ENCODE results near the gene THYN1. TPM values are rescaled to one million over a fixed set of nuclear protein-coding genes. Genes with fewer than 3 reads are reported as not detected.

Gene THYN1
- total RNA-seq, 2 experiments from 2014 or later: 25.7 to 26.0 TPM

- ATAC-seq (ENCODE audit: poor library complexity): no peak
- ChIA-PET POLR2A (interaction anchor here (1.9 kb wide), 1 partner anchor 15 kb away, joined by 7 read pairs; the partner anchor contains the start of gene GLB1L3), CTCF (interaction anchor here (3.2 kb wide), 1 partner anchor 14 kb away, joined by 23 read pairs; the partner anchor contains the start of gene GLB1L3)
- Mint-ChIP-seq H3K27ac (no peak overlapping the region), H3K4me3 (no peak overlapping the region), H3K27me3 (no peaks in the 10 kb centered on the region), H3K4me1 (ENCODE audit: low read depth) (no peaks in the 10 kb centered on the region), H3K36me3 (ENCODE audit: low read depth) (peaks cover 61% of the 10 kb centered on the region), H3K9me3 (no peaks in the 10 kb centered on the region)
- intact Hi-C loops (cut with DNase I, micrococcal nuclease): no loop called here
- TF ChIP-seq CTCF (IDR thresholded peaks at IDR 0.05): no peak
- H3K27ac ChIP-seq (ENCODE audit: low read depth in 1 of 2, low read length in 2 of 2): no peak overlapping the region
- H3K36me3 ChIP-seq (ENCODE audit: insufficient read depth, low read length): peaks cover 54% of the 10 kb centered on the region
- no peak overlapping the region for H3K4me3 ChIP-seq (ENCODE audit: low read length)
- H3K9me3 ChIP-seq (ENCODE audit: control insufficient read depth in 1 of 2, insufficient read depth in 1 of 2, low read length in 2 of 2): no peaks in the 10 kb centered on the region
- no peak for DNase-seq
- H3K27me3 ChIP-seq (ENCODE audit: control insufficient read depth in 1 of 2, insufficient read depth in 2 of 2, low read length in 2 of 2): no peaks in the 10 kb centered on the region
- no peaks in the 10 kb centered on the region for H3K4me1 ChIP-seq (ENCODE audit: insufficient read depth, low read length)
These were observed 7.8 kb upstream of the THYN1 start for GRCh38 chr11:134260983-134261382.

GRCh38 chr11:134260503-134260902 lies 7.4 kb upstream of the THYN1 start:
- no peaks in the 10 kb centered on the region for H3K27me3 Mint-ChIP-seq
- Histone ChIP-seq H3K4me1 (ENCODE audit: insufficient read depth, low read length) (no peaks in the 10 kb centered on the region), H3K36me3 (ENCODE audit: insufficient read depth, low read length) (peaks cover 54% of the 10 kb centered on the region), H3K4me3 (ENCODE audit: low read length) (no peak overlapping the region), H3K27me3 (ENCODE audit: control insufficient read depth in 1 of 2, insufficient read depth in 2 of 2, low read length in 2 of 2) (no peaks in the 10 kb centered on the region), H3K27ac (ENCODE audit: low read depth in 1 of 2, low read length in 2 of 2) (no peak overlapping the region), H3K9me3 (ENCODE audit: control insufficient read depth in 1 of 2, insufficient read depth in 1 of 2, low read length in 2 of 2) (no peaks in the 10 kb centered on the region)
- no peak for DNase-seq
- H3K4me3 Mint-ChIP-seq: no peak overlapping the region
- no peak for TF ChIP-seq CTCF (IDR thresholded peaks at IDR 0.05)
- ChIA-PET POLR2A (no interaction called here), CTCF (interaction anchor here (3.2 kb wide), 1 partner anchor 14 kb away, joined by 23 read pairs; the partner anchor contains the start of gene GLB1L3)
- peaks cover 3% of the 10 kb centered on the region for H3K4me1 Mint-ChIP-seq (ENCODE audit: low read depth)
- no peak overlapping the region for H3K27ac Mint-ChIP-seq
- intact Hi-C loops (cut with DNase I, micrococcal nuclease): no loop called here
- no peaks in the 10 kb centered on the region for H3K9me3 Mint-ChIP-seq
- ATAC-seq (ENCODE audit: poor library complexity): no peak
- peaks cover 61% of the 10 kb centered on the region for H3K36me3 Mint-ChIP-seq (ENCODE audit: low read depth)

GRCh38 chr11:134258577-134258976 lies 5.4 kb upstream of the THYN1 start:
- Mint-ChIP-seq H3K9me3 (no peaks in the 10 kb centered on the region), H3K27me3 (no peaks in the 10 kb centered on the region), H3K4me1 (ENCODE audit: low read depth) (peaks cover 17% of the 10 kb centered on the region), H3K36me3 (ENCODE audit: low read depth) (peaks cover 55% of the 10 kb centered on the region), H3K4me3 (no peak overlapping the region), H3K27ac (no peak overlapping the region)
- intact Hi-C loops (cut with DNase I, micrococcal nuclease): loop anchor here in 1 of 2 experiments (10.0 kb wide), 1 partner anchor 194 kb away; the partner anchor contains the start of gene JAM3
- Histone ChIP-seq H3K36me3 (ENCODE audit: insufficient read depth, low read length) (peaks cover 54% of the 10 kb centered on the region), H3K27me3 (ENCODE audit: control insufficient read depth in 1 of 2, insufficient read depth in 2 of 2, low read length in 2 of 2) (no peaks in the 10 kb centered on the region), H3K9me3 (ENCODE audit: control insufficient read depth in 1 of 2, insufficient read depth in 1 of 2, low read length in 2 of 2) (no peaks in the 10 kb centered on the region), H3K27ac (ENCODE audit: low read depth in 1 of 2, low read length in 2 of 2) (no peak overlapping the region), H3K4me3 (ENCODE audit: low read length) (no peak overlapping the region), H3K4me1 (ENCODE audit: insufficient read depth, low read length) (peaks cover 9% of the 10 kb centered on the region)
- CTCF ChIA-PET: no interaction called here
- DNase-seq (no peak), ATAC-seq (ENCODE audit: poor library complexity) (no peak)
- no peak for TF ChIP-seq CTCF (IDR thresholded peaks at IDR 0.05)
- POLR2A ChIA-PET: no interaction called here

Data from CD4-positive, alpha-beta T cell (primary cell).